DND-41 (cell line): ENCODE results near the gene YARS1.

Experiments
- ATAC-seq: fragments of 200-7000 bp; cut with Tn5 transposase; 3 replicates; pipeline ENCODE4 v1.9.1; 2021; ENCODE audit warnings: low read depth; ENCODE audit not compliant: insufficient read depth
- DNase-seq: peaks from one replicate; pipeline ENCODE4 v3.0.0-alpha.2; 2020
- H2AFZ ChIP-seq: 2 replicates; pipeline ENCODE4 v1.6.0; 2012; ENCODE audit warnings: low read depth, low read length
- H3K27ac ChIP-seq: 2 replicates; pipeline ENCODE4 v1.5.1; 2012; ENCODE audit warnings: low read length, inconsistent platforms
- H3K27me3 ChIP-seq: fragments of 200-600 bp; sonication (generic); 2 replicates; pipeline ENCODE4 v1.6.0; 2012; ENCODE audit warnings: low read length, mild to moderate bottlenecking, inconsistent platforms; ENCODE audit not compliant: insufficient read depth, poor library complexity
- H3K36me3 ChIP-seq: 2 replicates; pipeline ENCODE4 v1.5.1; 2012; ENCODE audit warnings: low read length, inconsistent platforms; ENCODE audit not compliant: insufficient read depth
- H3K4me1 ChIP-seq: 2 replicates; pipeline ENCODE4 v1.5.1; 2012; ENCODE audit warnings: mild to moderate bottlenecking, low read length; ENCODE audit not compliant: insufficient read depth
- H3K4me2 ChIP-seq: 2 replicates; pipeline ENCODE4 v1.6.0; 2012; ENCODE audit warnings: mild to moderate bottlenecking, moderate library complexity, low read length, inconsistent platforms; ENCODE audit not compliant: insufficient read depth
- H3K4me3 ChIP-seq, 2 experiments: fragments of 200-600 bp in 1 of 2; shearing (Covaris generic) in 1 of 2; 2 replicates each; pipeline ENCODE4 v1.5.1; 2012 to 2016; ENCODE audit warnings: inconsistent platforms in 2 of 2, low read length in 2 of 2, mild to moderate bottlenecking in 2 of 2, low read depth in 1 of 2, moderate library complexity in 1 of 2
- H3K79me2 ChIP-seq: 2 replicates; pipeline ENCODE4 v1.6.0; 2012; ENCODE audit warnings: low read length, inconsistent platforms; ENCODE audit not compliant: insufficient read depth
- H3K9ac ChIP-seq: 2 replicates; pipeline ENCODE4 v1.6.0; 2012; ENCODE audit warnings: low read depth, mild to moderate bottlenecking, inconsistent platforms, low read length, moderate library complexity
- H3K9me3 ChIP-seq: 2 replicates; pipeline ENCODE4 v1.5.1; 2012; ENCODE audit warnings: low read length, moderate library complexity, mild to moderate bottlenecking, inconsistent platforms; ENCODE audit not compliant: insufficient read depth, severe bottlenecking
- H4K20me1 ChIP-seq: 2 replicates; pipeline ENCODE4 v1.6.0; 2012; ENCODE audit warnings: low read length; ENCODE audit not compliant: insufficient read depth
- EZH2 ChIP-seq: IDR thresholded peaks from 3 replicates; pipeline ENCODE4 v1.6.1; 2012; ENCODE audit warnings: borderline replicate concordance, low read depth, mild to moderate bottlenecking, moderate library complexity, low read length, inconsistent platforms; ENCODE audit not compliant: severe bottlenecking
- TF ChIP-seq, protein P1 (sequence below): IDR thresholded peaks from 2 replicates; pipeline ENCODE4 v1.5.1; 2012; ENCODE audit warnings: borderline replicate concordance, low read length, moderate library complexity, mild to moderate bottlenecking; ENCODE audit not compliant: poor library complexity, severe bottlenecking; ENCODE audit errors: extremely low read depth

YARS1 gene

GRCh38 chr1:32786856-32787255 is 30.3 kb downstream of the YARS1 start:
- Histone ChIP-seq H3K79me2 (peaks cover 14% of the 10 kb centered on the region; the same call in 1 of the 2 replicates), H3K27ac (no peak overlapping the region), H2AFZ (no peak overlapping the region), H3K4me1 (no peaks in the 10 kb centered on the region), H4K20me1 (peaks cover 9% of the 10 kb centered on the region), H3K9ac (no peak overlapping the region), H3K4me2 (no peak overlapping the region), H3K4me3 (no peak overlapping the region), H3K36me3 (peaks cover 89% of the 10 kb centered on the region), H3K27me3 (no peaks in the 10 kb centered on the region), H3K9me3 (no peaks in the 10 kb centered on the region)
- DNase-seq, result no peak
- TF ChIP-seq, protein P1, sequence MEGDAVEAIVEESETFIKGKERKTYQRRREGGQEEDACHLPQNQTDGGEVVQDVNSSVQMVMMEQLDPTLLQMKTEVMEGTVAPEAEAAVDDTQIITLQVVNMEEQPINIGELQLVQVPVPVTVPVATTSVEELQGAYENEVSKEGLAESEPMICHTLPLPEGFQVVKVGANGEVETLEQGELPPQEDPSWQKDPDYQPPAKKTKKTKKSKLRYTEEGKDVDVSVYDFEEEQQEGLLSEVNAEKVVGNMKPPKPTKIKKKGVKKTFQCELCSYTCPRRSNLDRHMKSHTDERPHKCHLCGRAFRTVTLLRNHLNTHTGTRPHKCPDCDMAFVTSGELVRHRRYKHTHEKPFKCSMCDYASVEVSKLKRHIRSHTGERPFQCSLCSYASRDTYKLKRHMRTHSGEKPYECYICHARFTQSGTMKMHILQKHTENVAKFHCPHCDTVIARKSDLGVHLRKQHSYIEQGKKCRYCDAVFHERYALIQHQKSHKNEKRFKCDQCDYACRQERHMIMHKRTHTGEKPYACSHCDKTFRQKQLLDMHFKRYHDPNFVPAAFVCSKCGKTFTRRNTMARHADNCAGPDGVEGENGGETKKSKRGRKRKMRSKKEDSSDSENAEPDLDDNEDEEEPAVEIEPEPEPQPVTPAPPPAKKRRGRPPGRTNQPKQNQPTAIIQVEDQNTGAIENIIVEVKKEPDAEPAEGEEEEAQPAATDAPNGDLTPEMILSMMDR, result no peak
- no peak for TF ChIP-seq EZH2
- 0 out of 3 replicates have a peak, but pooled peaks have one; percentile 41 for ATAC-seq

GRCh38 chr1:32784817-32785216 is 32.3 kb downstream of the YARS1 start:
- H4K20me1 ChIP-seq, result peaks cover 18% of the 10 kb centered on the region
- no peak overlapping the region for H3K27ac ChIP-seq
- H3K36me3 ChIP-seq, result peaks cover 94% of the 10 kb centered on the region
- no peak overlapping the region for H3K9ac ChIP-seq
- no peak overlapping the region for H3K4me2 ChIP-seq
- ATAC-seq, result no peak
- H2AFZ ChIP-seq, result no peak overlapping the region
- H3K4me3 ChIP-seq, result no peak overlapping the region
- no peaks in the 10 kb centered on the region for H3K4me1 ChIP-seq
- peaks cover 6% of the 10 kb centered on the region; the same call in 1 of the 2 replicates for H3K79me2 ChIP-seq
- no peaks in the 10 kb centered on the region for H3K9me3 ChIP-seq
- no peaks in the 10 kb centered on the region for H3K27me3 ChIP-seq
- DNase-seq, result no peak
- no peak for TF ChIP-seq EZH2
- TF ChIP-seq, protein P1, result no peak

DNA sequence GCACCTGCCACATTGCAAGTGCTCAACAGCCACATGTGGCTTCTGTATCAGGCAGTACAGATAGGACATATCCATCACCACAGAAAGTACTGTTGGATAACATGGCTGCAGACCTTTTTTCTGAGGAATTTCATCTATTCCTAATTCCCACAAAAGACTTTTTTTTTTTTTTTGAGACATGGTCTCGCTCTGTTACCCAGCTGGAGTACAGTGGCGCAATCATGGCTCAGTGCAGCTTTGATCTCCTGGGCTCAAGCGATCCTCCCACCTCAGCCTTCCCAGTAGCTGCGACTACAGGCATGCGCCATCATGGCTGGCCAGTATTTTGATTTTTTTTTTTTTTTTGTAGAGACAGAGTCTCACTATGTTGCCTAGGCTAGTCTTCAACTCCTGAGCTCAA is 33.3 kb downstream of the YARS1 start:
- Histone ChIP-seq H3K9ac (no peak overlapping the region), H3K4me3 (no peak overlapping the region), H2AFZ (no peak overlapping the region), H4K20me1 (peaks cover 19% of the 10 kb centered on the region), H3K36me3 (peaks cover 97% of the 10 kb centered on the region), H3K9me3 (no peaks in the 10 kb centered on the region), H3K4me2 (no peak overlapping the region), H3K4me1 (no peaks in the 10 kb centered on the region), H3K27me3 (no peaks in the 10 kb centered on the region), H3K79me2 (peaks cover 2% of the 10 kb centered on the region; the same call in 1 of the 2 replicates), H3K27ac (no peak overlapping the region)
- DNase-seq (no peak), ATAC-seq (no peak)
- TF ChIP-seq, protein P1, result no peak
- TF ChIP-seq EZH2, result no peak

- Histone ChIP-seq H3K4me3 (no peak overlapping the region), H3K36me3 (peaks cover 96% of the 10 kb centered on the region), H3K27ac (no peak overlapping the region), H3K4me2 (no peak overlapping the region), H3K79me2 (0 out of 2 replicates have a peak, but pooled peaks cover 2% of the 10 kb centered on the region), H3K4me1 (no peaks in the 10 kb centered on the region), H2AFZ (no peak overlapping the region), H3K9me3 (no peaks in the 10 kb centered on the region), H3K9ac (no peak overlapping the region), H3K27me3 (no peaks in the 10 kb centered on the region), H4K20me1 (peaks cover 19% of the 10 kb centered on the region)
- DNase-seq (no peak), ATAC-seq (no peak)
- TF ChIP-seq, protein P1, result no peak
- no peak for TF ChIP-seq EZH2
These were observed 35.1 kb downstream of the YARS1 start for GRCh38 chr1:32782086-32782485.
